Gastrocnemius medialis (tissue), 4 donors: ENCODE data around the gene KLHL25.

ENCODE experiments used
- POLR2A ChIP-seq, 2 donors: fragments of 450-650 bp; IDR thresholded peaks; one replicate each; pipeline ENCODE4 v1.6.1; 2017; ENCODE audit warnings: antibody characterized with exemption in 2 of 2, mild to moderate bottlenecking in 2 of 2, moderate library complexity in 2 of 2
- TF ChIP-seq, protein P1 (sequence below), 5 experiments: fragments of 450-650 bp in 3 of 5; fragments of 200-600 bp in 2 of 5; sonication (generic) in 2 of 5; IDR thresholded peaks in 4 of 5; conservative IDR thresholded peaks in 1 of 5; 1 replicate in 4 of 5; 2 replicates in 1 of 5; pipeline ENCODE4 v1.5.1; 2016 to 2019; ENCODE audit warnings: antibody characterized with exemption in 5 of 5, mild to moderate bottlenecking in 3 of 5, moderate library complexity in 3 of 5

DNA sequence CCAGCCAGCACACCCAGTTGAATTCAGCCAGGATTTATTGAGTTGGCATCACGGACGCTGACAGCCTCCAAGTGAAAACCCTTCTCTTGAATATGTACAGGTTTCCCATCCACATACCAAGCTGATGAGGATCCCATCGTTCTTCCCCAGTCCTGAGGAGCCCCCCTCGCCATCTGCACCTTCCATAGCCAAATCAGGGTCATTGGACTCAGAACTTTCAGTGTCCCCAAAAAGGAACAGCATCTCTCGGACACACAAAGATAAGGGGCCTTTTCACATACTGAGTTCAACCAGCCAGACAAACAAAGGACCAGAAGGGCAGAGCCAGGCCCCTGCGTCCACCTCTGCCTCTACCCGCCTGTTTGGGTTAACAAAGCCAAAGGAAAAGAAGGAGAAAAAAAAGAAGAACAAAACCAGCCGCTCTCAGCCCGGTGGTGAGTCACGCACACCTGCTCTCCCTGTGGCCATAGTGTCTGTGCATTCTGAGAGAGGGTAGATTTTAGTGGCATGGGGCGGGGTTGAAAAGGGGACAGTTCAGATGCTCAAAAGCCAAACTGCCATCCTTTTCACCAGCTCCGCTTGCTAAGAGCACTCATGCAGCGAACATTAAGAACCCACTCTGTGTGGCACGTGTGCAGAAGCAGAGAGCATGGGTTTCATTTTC, 51.2 kb downstream of the KLHL25 start:
- TF ChIP-seq POLR2A (IDR thresholded peaks at IDR 0.05): no peak
- TF ChIP-seq, protein P1, sequence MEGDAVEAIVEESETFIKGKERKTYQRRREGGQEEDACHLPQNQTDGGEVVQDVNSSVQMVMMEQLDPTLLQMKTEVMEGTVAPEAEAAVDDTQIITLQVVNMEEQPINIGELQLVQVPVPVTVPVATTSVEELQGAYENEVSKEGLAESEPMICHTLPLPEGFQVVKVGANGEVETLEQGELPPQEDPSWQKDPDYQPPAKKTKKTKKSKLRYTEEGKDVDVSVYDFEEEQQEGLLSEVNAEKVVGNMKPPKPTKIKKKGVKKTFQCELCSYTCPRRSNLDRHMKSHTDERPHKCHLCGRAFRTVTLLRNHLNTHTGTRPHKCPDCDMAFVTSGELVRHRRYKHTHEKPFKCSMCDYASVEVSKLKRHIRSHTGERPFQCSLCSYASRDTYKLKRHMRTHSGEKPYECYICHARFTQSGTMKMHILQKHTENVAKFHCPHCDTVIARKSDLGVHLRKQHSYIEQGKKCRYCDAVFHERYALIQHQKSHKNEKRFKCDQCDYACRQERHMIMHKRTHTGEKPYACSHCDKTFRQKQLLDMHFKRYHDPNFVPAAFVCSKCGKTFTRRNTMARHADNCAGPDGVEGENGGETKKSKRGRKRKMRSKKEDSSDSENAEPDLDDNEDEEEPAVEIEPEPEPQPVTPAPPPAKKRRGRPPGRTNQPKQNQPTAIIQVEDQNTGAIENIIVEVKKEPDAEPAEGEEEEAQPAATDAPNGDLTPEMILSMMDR (IDR thresholded peaks at IDR 0.05 in 4 of 5, conservative IDR thresholded peaks at IDR 0.05 in 1 of 5): no peak
